Transverse colon (tissue), 4 donors: ENCODE data around the gene ATP5F1D.

Experiments used
- CTCF ChIP-seq, 5 experiments: fragments of 200-600 bp in 3 of 5; fragments of 450-650 bp in 2 of 5; sonication (generic) in 3 of 5; IDR thresholded peaks; 1 replicate in 2 of 5; 2 replicates in 3 of 5; pipeline ENCODE4 v1.5.1; 2016 to 2017; ENCODE audit warnings: antibody characterized with exemption in 5 of 5, inconsistent platforms in 3 of 5, mild to moderate bottlenecking in 2 of 5, moderate library complexity in 1 of 5
- EP300 ChIP-seq: sonication (generic); formaldehyde crosslinking; IDR thresholded peaks from one replicate; pipeline ENCODE4 v1.6.1; 2017; ENCODE audit warnings: antibody characterized with exemption, low read depth
- POLR2A ChIP-seq: fragments of 450-650 bp; IDR thresholded peaks from one replicate; pipeline ENCODE4 v1.6.1; 2016; ENCODE audit warnings: antibody characterized with exemption, mild to moderate bottlenecking, moderate library complexity
- POLR2AphosphoS5 ChIP-seq, 3 donors: sonication (generic); formaldehyde crosslinking; IDR thresholded peaks; one replicate each; pipeline ENCODE4 v1.6.1; 2016; ENCODE audit warnings: antibody characterized with exemption in 3 of 3

DNA sequence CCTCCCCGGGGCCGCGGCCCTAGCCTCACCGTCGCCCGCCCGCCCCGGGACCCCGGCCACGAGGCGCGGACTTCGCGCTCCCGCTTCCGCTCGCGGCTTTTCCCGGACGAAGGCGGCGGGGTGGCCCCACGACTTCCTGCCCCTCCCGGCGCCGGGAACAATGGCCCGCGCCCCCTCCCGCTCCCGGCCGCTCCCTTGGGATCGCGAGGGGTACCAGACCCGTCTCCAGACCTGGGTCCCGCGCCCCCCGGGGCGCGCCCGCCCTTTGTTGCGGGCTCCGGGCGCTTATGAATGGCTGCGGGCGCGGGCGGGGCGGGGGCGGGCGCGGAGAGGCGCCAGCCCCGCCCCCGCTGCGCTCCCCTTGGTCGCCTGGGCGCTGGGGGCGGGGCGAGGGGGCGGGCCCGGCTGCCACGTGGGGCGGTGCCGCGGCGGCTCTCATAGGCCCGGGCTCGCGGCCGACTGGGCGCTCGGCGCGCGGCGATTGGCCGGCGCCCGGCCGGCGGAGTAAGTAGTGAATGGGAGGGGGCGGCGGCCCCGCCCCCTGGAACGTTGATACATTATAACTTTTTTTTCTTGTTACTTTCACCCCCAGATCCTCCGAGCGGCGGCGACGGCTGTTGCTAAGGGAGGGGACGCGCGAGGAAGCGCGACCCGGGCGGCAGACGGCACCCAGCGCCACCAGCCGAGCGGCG is 7.9 kb downstream of the ATP5F1D start:
- TF ChIP-seq POLR2A (peak; percentile 93), CTCF (IDR thresholded peaks at IDR 0.05) (no peak), POLR2AphosphoS5 (IDR thresholded peaks at IDR 0.05) (peak; percentile 93 to 98 (median 95)), EP300 (peak; percentile 42)
